ENCODE measurements around the gene GRM4. TPM values are rescaled to one million over a fixed set of nuclear protein-coding genes. Genes with fewer than 3 reads are reported as not detected.

Gene GRM4
- polyA plus RNA-seq, 1 donor = 2.2 TPM

DNA sequence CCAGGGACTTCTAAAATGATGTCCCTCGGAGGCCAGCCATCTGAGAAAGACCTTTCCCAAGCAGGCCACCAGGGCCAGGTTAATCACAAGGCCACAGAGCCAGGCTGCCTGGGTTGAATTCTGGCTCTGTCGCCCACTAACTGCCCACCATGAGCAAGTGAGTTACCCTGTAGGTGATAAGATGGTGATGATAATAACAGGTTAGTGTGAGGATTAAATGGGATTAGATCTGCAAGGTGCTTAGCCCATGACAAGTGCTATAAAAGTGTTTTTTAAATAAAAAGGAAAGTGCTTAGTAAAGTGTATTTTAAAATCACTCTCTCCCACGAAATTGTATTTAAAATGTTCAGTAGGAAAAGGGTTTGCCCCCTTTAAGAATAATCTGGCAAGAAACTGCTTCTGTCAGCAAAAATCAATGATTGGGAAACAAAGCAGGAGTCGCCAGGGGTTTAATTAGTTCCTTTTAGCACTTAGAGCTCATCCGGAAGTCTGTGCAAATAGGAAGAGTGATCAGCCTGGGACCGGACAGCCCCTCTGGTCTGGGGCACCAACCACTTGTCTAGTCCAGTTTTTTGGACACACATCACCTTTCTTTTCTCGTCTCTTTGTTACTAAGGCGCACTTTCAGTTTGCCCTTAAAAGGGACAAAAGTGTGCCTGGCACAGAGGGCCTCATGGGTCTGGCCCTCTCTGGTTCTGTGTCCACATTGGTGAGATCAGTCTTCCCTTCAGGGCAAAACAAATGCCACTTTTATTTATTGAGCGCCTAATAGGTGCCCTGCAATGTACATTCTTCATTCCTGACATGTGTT lies 150.4 kb downstream of the GRM4 start:
- DNase-seq (ENCODE audit: low read depth) = no peak

DNA sequence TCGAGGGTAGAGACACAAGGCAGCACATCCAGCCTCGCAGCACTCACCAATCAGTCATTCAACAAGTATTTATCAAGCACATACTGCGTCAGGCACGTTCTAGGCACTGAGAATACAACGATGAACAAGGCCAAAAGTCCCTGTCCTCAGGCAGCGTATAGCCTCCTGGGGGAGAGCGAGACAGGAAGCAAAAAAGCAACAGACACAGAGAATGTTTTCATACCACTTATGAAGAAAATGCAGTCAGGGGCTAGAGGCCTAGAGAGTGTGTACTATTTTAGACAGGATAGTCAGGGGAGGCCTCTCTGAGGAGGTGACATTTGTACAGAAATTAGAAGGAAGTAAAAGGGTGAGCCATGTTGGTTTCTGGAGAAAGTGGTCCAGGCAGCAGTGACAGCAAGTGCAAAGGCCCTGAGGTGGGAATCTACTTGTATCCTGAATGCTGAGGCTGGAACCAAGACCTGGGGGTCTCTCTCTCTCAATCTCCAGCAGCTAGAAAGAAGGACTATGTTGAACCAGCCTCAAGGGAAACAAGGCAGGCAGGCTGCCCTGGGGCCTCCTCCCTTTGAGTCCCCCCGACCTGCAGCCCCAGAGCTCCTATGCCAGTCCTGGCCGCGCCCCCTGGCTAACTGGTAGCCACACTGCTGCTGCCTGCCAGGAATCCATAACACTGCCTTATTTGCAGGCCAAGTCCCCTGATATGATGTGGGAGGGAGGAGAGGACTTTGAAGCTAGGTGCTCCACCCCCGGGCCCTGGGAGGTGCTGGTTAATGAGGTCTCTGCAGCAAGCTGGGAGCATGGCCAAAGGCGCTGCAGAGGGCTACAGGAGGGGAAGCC lies 151.2 kb downstream of the GRM4 start:
- no peak for DNase-seq (ENCODE audit: low read depth)

DNA sequence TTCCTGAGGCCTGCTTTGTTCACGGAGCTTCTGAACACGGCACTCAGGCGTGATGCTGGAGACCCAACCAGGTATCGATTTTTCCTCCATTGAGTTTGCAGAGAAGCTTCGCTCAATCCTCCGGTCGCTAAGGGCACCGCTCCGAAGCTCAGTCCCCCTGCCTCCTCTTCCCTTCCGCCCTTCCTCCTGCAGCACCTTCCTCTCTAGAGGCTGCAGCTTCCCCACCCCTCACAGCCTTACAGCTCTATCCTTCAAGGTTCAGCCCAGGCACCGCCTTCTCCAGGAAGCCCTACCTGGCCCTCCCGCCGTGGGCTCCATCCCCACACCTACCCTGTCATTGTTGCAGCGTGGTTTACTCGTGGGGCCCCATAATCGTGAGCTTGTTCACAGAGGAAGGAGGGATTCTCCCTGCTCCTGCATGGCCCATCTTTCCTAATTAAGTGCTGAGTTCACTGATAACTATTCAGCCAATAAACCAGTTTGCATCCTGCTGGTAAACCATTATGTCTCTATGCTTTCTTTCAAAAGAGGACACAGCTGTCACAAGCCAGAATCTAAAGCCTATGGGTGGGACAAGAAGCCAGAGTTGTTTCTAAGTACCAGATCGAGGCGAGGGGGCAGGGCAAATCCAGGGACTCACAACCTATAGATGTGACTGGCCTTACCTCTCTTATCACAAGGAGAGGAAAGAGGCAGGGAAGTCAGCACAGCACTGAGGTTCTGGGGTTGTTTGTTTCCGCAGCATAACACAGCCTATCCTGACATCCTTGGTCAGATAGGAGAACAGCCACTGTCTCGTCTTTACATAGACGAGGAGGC lies 152.0 kb downstream of the GRM4 start:
- no peak for DNase-seq (ENCODE audit: low read depth)

DNA sequence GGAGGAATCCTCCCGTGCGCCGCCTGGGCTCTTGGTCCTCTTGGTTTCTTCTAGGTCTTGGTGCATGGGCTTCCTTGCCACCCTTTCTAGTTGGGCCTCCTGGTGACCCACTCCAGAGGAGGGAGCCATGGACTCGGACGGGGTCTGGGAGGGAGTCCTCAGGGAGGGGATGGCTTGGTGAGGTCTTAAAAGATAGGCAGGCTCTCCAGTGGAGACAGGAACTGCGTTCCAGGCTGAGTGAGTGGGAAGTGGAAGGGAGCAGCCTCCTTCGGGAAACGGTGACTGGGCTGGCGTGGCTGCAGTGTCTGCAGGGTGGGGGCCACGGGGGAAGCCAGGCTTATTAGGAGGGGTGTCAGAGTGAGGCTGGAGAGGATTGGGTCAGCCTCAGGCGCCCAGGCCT lies 152.8 kb downstream of the GRM4 start:
- DNase-seq (ENCODE audit: low read depth) = no peak

DNA sequence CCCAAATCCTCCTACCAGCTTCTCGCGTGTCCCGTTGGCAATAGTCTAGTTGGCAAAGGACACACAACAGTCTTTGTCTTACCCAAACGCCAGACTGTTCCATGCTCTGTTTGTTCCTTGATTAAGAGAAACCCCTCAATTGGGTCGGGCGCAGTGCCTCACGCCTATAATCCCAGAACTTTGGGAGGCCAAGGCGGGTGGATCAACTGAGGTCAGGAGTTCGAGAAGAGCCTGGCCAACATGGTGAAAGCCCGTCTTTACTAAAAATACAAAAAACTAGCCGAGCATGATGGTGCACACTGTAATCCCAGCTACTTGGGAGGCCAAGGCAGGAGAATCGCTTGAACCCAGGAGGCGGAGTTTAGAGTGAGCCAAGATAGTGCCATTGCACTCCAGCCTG lies 153.7 kb downstream of the GRM4 start:
- no peak for DNase-seq (ENCODE audit: low read depth)

DNA sequence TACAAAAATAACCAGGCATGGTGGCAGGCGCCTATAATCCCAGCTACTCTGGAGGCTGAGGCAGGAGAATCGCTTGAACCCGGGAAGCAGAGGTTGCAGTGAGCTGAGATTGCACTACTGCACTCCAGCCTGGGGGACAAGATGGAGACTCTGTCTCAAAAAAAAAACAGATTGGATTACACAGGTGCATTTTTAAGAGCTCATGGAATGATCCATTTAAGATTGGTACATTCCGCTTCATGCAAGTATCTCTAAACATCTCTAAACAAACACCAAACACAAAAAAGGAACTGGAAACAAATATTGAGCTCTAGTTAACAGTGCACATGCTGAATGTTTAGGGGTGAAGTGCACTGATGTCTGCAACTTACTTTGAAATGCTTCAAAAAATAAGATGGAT lies 154.3 kb downstream of the GRM4 start:
- DNase-seq (ENCODE audit: low read depth) = no peak

DNA sequence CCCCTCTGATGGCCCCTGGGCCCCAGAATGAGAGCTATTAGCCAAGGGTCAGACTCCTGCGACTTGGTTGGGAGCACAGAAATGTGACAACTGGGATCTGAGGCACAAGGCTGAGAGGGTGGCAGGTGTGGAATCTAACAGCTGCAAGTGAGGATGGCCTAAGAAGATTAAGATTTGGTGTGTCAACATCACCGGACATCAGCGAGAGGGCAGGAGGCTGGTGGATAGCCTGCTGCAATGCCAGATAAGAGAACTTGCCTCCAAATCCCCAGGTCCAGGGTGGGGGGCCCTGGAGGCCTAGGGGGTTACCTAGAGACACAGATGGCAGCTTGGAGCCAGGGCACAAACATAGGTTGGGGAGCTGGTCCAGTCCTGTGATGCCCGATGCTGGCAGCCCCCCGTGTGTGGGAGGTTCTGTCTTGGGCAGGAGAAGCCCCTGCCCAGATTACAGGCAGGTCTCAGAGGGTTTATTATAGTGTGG lies 155.8 kb downstream of the GRM4 start:
- DNase-seq (ENCODE audit: low read depth) = no peak

DNA sequence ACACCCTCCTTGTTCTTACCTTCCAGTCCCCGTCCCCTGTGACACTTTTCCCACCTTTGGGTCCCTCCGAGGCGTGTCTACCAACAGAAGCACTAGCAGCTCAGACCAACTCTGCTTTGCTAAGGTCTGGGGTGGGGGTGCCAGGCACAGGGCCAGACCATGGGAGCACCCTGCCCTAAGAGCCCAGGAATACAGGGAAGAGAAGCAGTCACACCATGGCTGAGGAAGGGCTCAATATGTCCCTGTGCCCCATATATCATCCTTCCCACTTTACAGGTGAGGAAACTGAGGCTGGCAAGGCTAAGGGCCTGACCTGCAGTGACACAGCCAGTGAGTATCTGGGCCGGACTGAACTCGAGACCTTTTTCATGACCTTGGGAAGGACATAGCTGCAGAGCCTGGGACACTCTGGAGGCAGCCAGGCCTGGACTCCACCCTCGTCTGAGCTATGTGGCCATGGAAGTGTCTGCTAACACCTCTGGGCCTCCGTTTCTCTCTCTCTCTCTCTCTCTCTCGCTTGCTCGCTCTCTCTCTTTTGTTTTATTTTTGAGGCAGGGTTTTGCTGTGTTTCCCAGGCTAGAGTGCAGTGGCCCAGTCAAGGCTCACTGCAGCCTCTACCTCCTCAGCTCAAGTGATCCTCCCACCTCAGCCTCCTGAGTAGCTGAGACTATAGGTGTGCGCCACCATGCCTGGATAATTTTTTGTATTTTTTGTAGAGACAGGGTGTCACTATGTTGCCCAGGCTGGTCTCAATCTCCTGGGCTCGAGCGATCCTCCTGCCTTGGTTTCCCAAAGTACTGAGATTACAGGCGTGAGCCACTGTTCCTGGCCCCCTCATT lies 156.7 kb downstream of the GRM4 start:
- DNase-seq (ENCODE audit: low read depth) = no peak

DNA sequence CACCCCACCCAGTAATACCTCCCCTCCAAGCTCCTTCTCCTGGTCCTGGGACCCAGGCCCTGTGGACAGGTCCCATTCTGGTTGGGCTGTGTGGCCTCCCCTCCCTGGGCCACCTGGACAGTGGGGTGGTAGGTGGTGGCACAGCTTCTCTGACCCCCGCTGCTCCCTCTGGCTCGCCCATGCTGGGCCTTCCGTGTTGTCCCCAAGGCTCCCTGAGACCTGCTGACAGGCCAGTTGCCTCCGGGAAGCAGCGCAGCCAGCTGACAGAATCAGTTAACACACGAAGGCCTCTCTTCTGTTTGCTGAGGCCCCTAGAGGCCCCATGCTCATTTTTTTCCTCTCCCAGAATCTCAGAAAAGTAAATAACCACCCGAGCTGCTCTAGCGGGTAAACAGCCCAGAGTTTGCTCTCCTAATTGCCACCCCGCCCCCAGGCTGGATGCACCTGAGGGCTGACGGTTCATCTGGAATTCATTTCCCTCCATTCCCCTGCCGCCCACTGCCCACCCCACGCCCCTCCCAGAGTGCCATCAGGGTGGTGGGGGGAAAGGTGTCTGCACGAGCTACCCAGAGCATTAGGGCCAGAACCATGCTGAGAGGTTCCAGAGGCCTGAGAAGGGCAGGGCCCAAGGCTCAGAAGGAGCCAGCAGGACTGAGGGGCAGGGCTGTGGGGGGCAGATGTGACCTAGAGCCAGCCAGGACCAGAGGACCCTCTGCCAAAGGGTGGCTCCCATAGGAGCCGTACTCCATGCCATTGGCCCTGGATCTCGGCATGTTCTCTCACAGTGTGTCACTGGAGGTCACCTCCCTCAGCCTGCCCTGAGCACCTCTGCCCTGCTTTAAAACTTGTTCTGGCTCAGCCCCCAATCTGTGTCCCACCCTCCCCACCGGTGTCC lies 157.5 kb downstream of the GRM4 start:
- no peak for DNase-seq (ENCODE audit: low read depth)

DNA sequence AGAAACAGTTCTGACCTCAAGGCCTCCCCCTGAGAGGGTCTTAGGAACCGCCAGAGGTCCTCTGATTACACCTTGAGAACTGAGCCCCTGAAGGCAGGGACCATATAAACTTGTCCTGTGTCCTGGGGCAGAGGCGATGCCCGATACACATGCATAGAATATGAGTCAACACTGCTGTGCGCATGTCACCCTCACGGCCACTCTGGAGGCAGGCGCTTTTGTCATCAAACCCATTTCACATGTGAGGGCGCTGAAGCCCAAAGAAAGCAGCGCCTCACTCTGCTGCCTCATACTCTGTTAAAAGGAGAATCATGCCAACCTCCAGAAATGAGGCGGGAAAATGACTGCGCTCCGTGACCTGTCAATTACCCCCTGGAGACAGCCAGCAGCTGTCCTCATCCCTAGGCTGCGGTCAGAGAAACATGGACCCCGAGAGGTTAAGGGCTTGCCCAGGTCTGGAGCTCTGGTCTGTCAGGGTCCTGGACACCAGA lies 158.3 kb downstream of the GRM4 start:
- DNase-seq (ENCODE audit: low read depth) = no peak

DNA sequence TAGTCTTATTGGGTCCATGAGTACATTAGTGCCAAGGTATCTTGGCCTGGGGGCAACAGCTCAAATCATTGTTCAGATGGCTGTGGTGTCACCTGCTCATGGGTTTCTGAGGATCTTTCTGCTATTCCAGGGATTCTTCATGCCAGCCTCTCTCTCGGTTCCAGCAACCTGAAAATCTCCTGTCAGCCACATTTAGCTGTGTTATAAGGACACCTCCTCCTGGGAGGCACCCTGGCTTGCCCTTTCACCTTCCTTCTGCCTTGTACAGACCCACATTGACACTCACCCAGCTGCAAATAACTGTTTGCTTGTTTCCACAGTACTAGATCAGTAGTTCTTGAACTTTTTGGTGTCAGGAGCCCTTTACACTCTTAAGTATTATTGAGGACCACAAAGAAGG lies 159.9 kb downstream of the GRM4 start:
- no peak for DNase-seq (ENCODE audit: low read depth)

DNA sequence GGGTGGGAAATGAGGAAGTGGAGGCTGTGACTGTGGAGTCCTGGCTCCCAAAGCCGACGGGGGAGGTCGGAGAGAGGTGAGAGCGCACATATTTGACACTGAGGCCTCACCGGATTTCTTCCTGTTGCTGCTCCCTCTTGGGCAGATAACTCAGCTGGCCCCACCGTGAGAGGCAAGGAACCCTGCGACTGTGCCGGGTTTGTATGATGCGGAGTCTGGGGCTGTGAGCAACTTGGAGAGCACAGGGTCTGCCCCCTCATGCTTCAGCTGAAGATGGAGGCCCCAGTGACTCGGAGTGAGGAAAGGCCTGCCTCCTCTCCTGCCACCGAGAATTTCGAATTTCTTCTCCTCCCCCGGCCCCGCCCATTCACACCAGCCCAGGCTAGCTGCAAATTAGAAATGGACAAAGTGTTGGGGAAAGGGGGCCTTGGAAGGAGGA lies 160.6 kb downstream of the GRM4 start:
- DNase-seq (ENCODE audit: low read depth) = no peak

DNA sequence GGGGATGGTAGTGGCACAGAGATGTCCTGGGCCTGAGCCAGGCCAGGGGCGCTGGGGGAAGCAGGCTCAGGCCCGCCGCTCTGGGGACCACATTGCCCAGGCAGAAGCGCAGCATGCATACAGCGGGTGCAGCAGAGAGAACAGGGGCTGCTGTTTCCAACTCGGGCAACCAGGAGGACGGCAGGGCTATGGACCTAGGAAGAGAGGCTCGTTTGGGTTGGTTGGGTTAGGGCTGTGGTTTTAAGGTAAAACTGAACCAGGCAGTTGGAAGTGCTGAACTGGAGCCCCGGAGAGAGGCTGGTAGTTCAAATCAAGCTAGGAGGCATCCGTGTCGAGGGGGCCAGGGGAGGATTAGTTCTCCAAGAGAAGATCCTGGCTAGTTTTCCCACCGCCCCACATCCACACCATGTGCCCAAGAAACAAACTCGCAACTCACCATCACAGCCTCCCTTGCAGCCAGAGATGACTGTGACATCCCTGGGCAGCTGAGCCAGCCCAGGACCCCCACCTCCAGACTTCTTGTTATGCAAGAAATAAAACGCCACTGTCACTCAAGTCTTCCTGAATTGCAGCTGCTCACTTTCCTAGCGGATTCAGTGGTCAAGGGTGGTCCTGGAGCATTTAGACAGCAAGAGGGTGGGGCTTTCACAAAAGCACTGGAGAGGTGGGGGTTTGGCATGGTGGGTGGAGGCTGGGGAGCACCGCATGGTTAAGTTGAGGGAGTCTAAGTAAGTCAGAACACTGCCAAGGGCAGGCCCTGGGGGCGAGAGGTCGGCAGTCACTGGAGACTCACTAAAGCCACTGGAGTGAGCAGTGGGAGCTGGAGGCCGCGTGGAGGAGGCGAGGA lies 161.2 kb downstream of the GRM4 start:
- no peak for DNase-seq (ENCODE audit: low read depth)

DNA sequence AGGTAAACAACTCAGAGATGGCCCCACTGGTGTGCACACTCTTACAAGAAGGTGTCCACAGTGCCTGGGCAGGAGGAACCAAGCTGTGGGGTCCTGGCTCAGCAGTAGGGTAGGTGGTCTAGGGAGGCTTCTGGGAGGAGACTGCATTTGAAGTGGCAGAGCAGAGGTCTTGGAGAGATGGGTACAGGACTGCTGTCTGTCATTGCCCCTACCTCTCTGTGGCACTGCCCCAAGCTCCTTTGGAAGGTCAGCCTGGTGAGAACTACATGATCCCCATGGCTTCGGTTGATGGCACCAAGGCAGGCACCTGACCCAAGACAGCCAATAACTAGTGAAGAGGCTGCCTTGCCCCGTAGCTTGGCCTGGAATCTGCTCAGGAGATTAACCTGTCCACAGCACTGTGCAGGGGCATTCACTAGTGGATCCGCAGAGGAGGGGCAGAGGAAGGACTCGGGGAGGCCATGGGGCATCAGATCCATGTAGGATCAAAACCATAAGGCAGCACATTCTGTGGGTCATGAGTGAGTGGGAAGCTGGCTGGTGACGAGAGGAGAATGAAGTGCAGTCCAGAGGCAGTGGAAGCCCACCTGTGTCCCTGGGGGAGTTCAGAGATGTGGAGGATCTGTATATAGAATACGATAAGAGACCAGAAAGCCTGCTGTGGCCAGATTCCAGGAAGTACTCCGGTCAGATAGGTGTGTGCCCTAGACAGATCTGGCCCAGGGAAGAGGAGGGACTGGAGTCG lies 162.0 kb downstream of the GRM4 start:
- no peak for DNase-seq (ENCODE audit: low read depth)

DNA sequence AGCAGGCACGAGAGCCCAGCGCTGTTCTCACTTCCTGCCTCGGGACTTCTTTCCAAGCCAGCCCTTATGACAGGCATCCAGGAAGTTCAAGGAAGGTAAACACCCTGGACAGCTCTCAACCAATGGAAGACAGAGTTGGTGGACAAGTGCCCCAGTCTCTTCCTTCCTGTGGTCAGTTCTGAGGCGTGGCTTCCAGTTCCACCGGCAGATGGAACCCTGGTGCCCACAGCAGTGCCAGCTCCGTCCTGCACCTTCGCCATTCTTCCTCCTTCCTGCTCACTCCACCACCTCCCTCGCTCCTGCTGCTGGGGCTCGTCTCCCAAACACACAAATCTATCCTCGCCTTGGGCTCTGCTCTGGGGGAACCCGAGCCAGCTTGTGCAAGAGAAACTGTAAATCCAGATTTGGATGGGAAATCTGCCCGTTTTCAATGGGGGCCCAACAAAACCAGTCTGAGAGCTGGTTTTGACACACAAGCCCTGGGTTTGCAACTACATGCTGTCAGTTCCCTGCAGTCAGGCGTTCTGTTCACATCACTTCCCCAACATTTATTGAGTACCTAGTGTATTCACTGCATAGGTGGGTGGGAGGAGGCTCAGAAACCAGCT lies 162.7 kb downstream of the GRM4 start:
- no peak for DNase-seq (ENCODE audit: low read depth)

DNA sequence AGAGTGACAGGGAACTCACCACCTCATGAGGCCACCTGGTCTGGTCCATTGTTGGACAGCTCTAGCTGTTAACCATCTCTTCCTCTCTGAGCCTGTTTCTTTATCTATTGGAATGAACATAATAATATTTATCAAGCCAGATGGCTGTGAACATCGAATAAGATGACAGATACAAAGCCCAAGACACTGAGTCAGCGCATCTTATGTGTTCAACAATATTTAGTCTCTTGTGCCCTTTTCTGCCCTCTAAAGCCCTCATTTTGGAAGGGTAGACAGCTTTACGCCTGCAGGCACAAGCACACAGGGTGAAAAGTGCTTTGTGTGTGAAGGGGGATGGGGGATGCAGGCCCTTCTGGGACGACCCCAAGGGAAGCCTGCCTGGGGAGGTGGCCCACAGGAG lies 164.0 kb downstream of the GRM4 start:
- DNase-seq (ENCODE audit: low read depth) = no peak

DNA sequence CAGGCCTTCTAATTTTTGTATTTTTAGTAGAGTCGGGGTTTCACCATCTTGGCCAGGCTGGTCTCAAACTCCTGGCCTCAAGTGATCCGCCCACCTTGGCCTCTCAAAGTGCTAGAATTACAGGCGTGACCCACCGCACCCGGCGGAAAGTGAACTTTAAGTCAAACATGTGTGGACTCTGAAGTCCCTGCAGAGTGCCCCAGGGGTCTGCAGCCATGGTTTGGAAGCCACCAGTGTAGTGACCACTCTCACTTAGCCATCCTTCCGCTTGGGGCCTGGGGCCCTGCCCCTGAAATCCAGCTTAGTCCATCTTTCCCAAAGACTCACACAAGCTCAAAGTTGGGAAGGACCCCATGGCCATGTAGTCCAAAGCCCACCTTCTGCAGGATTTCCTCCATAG lies 164.5 kb downstream of the GRM4 start:
- DNase-seq (ENCODE audit: low read depth) = no peak
